ENCODE measurements around the gene NKAIN1. TPM values are rescaled to one million over a fixed set of nuclear protein-coding genes. Genes with fewer than 3 reads are reported as not detected.

The NKAIN1 gene
- total and polyA plus RNA-seq, 9 donors = 0.05 to 1.2 (median 0.23) TPM

GRCh38 chr1:31203215-31203614, 36.5 kb downstream of the NKAIN1 start:
- WGBS, 3 donors = 79 to 80% (median 80%) methylated on average over 10 of the region's 10 CpGs
- Histone ChIP-seq H3K4me3 (no peak overlapping the region), H3K36me3 (no peaks in the 10 kb centered on the region), H3K9me3 (no peaks in the 10 kb centered on the region), H3K27me3 (no peaks in the 10 kb centered on the region), H3K4me1 (ENCODE audit: insufficient read depth) (peaks cover 2% of the 10 kb centered on the region), H3K27ac (no peak overlapping the region)
- intact Hi-C loops (cut with DNase I) = no loop called here
- TF ChIP-seq POLR2A (IDR thresholded peaks at IDR 0.05) (no peak), EP300 (IDR thresholded peaks at IDR 0.05) (no peak)
- TF ChIP-seq, protein P1, sequence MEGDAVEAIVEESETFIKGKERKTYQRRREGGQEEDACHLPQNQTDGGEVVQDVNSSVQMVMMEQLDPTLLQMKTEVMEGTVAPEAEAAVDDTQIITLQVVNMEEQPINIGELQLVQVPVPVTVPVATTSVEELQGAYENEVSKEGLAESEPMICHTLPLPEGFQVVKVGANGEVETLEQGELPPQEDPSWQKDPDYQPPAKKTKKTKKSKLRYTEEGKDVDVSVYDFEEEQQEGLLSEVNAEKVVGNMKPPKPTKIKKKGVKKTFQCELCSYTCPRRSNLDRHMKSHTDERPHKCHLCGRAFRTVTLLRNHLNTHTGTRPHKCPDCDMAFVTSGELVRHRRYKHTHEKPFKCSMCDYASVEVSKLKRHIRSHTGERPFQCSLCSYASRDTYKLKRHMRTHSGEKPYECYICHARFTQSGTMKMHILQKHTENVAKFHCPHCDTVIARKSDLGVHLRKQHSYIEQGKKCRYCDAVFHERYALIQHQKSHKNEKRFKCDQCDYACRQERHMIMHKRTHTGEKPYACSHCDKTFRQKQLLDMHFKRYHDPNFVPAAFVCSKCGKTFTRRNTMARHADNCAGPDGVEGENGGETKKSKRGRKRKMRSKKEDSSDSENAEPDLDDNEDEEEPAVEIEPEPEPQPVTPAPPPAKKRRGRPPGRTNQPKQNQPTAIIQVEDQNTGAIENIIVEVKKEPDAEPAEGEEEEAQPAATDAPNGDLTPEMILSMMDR (IDR thresholded peaks at IDR 0.05) = no peak
- DNase-seq = no peak

- 87 to 92% (median 87%) methylated on average over 5 of the region's 5 CpGs for WGBS, 3 donors
- Histone ChIP-seq H3K27ac (no peak overlapping the region), H3K4me1 (ENCODE audit: insufficient read depth) (peaks cover 2% of the 10 kb centered on the region), H3K4me3 (no peak overlapping the region), H3K27me3 (no peaks in the 10 kb centered on the region), H3K36me3 (no peaks in the 10 kb centered on the region), H3K9me3 (no peaks in the 10 kb centered on the region)
- intact Hi-C loops (cut with DNase I) = no loop called here
- TF ChIP-seq EP300 (IDR thresholded peaks at IDR 0.05) (no peak), POLR2A (IDR thresholded peaks at IDR 0.05) (no peak)
- TF ChIP-seq, protein P1 (IDR thresholded peaks at IDR 0.05) = no peak
- DNase-seq = no peak
Measured at GRCh38 chr1:31201931-31202360, 37.7 kb downstream of the NKAIN1 start.

- peaks cover 2% of the 10 kb centered on the region for H3K4me1 ChIP-seq (ENCODE audit: insufficient read depth)
- no peak overlapping the region for H3K4me3 ChIP-seq
- no peaks in the 10 kb centered on the region for H3K27me3 ChIP-seq
- DNase-seq = no peak
- 10 to 51% (median 11%) methylated on average over 22 of the region's 22 CpGs for WGBS, 3 donors
- intact Hi-C loops (cut with DNase I) = no loop called here
- TF ChIP-seq POLR2A (IDR thresholded peaks at IDR 0.05) (no peak), EP300 (IDR thresholded peaks at IDR 0.05) (no peak)
- TF ChIP-seq, protein P1 (IDR thresholded peaks at IDR 0.05) = no peak
- H3K9me3 ChIP-seq = no peaks in the 10 kb centered on the region
- no peaks in the 10 kb centered on the region for H3K36me3 ChIP-seq
- no peak overlapping the region for H3K27ac ChIP-seq
Measured at GRCh38 chr1:31199949-31200348, 39.7 kb downstream of the NKAIN1 start.

GRCh38 chr1:31199236-31199790, 40.4 kb downstream of the NKAIN1 start:
- intact Hi-C loops (cut with DNase I) = no loop called here

More at GRCh38 chr1:31199236-31199790, 40.4 kb downstream of the NKAIN1 start:
- Histone ChIP-seq H3K4me1 (ENCODE audit: insufficient read depth) (peaks cover 2% of the 10 kb centered on the region), H3K27ac (no peak overlapping the region), H3K27me3 (no peaks in the 10 kb centered on the region), H3K4me3 (no peak overlapping the region), H3K36me3 (no peaks in the 10 kb centered on the region), H3K9me3 (no peaks in the 10 kb centered on the region)
- no peak for DNase-seq
- TF ChIP-seq EP300 (IDR thresholded peaks at IDR 0.05) (no peak), POLR2A (IDR thresholded peaks at IDR 0.05) (no peak)
- TF ChIP-seq, protein P1 (IDR thresholded peaks at IDR 0.05) = no peak
- 66 to 80% (median 69%) methylated on average over 8 of the region's 8 CpGs for WGBS, 3 donors

Measured in ovary (tissue), 9 donors.